Vagina (tissue), 2 donors: ENCODE results near the gene ELOVL5.

Experiments used
- POLR2A ChIP-seq, 2 donors: fragments of 450-650 bp; IDR thresholded peaks; one replicate each; pipeline ENCODE4 v1.6.1; 2017; ENCODE audit warnings: antibody characterized with exemption in 2 of 2, mild to moderate bottlenecking in 2 of 2, moderate library complexity in 2 of 2
- POLR2AphosphoS5 ChIP-seq, 2 donors: sonication (generic); formaldehyde crosslinking; IDR thresholded peaks; one replicate each; pipeline ENCODE4 v1.9.0; 2017; ENCODE audit warnings: antibody characterized with exemption in 2 of 2, mild to moderate bottlenecking in 2 of 2, low read depth in 1 of 2; ENCODE audit not compliant: insufficient read depth in 1 of 2
- TF ChIP-seq, protein P1 (sequence below), 3 experiments: fragments of 450-650 bp in 2 of 3; fragments of 200-600 bp in 1 of 3; sonication (generic) in 1 of 3; IDR thresholded peaks; one replicate each; pipeline ENCODE4 v1.5.1; 2017 to 2019; ENCODE audit warnings: antibody characterized with exemption in 3 of 3, mild to moderate bottlenecking in 2 of 3, moderate library complexity in 2 of 3

DNA sequence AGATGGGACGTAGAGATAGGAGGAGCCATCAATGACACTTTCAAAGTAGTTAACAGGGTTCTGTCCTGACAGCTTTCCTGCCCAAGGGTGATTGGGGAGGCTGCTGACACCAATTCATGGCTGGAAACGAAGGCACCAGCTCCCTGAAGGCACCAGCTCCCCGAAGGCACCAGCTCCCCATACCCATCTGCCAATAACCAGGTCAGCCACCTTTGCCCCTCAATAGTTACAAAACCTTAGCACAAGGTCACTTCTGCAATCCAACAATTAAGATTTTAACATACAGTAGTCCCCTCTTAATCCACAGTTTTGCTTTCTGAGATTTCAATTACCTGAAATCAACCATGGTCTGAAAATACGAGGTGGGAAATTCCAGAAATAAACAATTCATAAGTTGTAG lies 51.7 kb downstream of the ELOVL5 start:
- TF ChIP-seq, protein P1, sequence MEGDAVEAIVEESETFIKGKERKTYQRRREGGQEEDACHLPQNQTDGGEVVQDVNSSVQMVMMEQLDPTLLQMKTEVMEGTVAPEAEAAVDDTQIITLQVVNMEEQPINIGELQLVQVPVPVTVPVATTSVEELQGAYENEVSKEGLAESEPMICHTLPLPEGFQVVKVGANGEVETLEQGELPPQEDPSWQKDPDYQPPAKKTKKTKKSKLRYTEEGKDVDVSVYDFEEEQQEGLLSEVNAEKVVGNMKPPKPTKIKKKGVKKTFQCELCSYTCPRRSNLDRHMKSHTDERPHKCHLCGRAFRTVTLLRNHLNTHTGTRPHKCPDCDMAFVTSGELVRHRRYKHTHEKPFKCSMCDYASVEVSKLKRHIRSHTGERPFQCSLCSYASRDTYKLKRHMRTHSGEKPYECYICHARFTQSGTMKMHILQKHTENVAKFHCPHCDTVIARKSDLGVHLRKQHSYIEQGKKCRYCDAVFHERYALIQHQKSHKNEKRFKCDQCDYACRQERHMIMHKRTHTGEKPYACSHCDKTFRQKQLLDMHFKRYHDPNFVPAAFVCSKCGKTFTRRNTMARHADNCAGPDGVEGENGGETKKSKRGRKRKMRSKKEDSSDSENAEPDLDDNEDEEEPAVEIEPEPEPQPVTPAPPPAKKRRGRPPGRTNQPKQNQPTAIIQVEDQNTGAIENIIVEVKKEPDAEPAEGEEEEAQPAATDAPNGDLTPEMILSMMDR (IDR thresholded peaks at IDR 0.05): no peak
- TF ChIP-seq POLR2A (IDR thresholded peaks at IDR 0.05) (no peak), POLR2AphosphoS5 (IDR thresholded peaks at IDR 0.05; ENCODE audit: insufficient read depth in 1 of 2, low read depth in 1 of 2) (no peak)
